Effector CD4-positive, alpha-beta T cell (primary cell): ENCODE data around the gene TRIM6. TPM values are rescaled to one million over a fixed set of nuclear protein-coding genes. Genes with fewer than 3 reads are reported as not detected.
A peak's percentile ranks its signal among the peaks of the same experiment; 100 is the strongest.
"Not testable (repeated sequence)": the region's sequence is repeated elsewhere in the genome, so short reads cannot be mapped to it uniquely, and the experiment has no call there.

Experiments
- DNase-seq: peaks from one replicate; pipeline ENCODE4 v3.0.0-alpha.2; 2020
- total RNA-seq: gene quantifications from one replicate; lab custom pipeline; 2026; lab: John Stamatoyannopoulos, UW

Gene TRIM6, protein sequence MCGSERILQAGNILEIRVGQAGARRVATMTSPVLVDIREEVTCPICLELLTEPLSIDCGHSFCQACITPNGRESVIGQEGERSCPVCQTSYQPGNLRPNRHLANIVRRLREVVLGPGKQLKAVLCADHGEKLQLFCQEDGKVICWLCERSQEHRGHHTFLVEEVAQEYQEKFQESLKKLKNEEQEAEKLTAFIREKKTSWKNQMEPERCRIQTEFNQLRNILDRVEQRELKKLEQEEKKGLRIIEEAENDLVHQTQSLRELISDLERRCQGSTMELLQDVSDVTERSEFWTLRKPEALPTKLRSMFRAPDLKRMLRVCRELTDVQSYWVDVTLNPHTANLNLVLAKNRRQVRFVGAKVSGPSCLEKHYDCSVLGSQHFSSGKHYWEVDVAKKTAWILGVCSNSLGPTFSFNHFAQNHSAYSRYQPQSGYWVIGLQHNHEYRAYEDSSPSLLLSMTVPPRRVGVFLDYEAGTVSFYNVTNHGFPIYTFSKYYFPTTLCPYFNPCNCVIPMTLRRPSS
- not detected for total RNA-seq

DNA sequence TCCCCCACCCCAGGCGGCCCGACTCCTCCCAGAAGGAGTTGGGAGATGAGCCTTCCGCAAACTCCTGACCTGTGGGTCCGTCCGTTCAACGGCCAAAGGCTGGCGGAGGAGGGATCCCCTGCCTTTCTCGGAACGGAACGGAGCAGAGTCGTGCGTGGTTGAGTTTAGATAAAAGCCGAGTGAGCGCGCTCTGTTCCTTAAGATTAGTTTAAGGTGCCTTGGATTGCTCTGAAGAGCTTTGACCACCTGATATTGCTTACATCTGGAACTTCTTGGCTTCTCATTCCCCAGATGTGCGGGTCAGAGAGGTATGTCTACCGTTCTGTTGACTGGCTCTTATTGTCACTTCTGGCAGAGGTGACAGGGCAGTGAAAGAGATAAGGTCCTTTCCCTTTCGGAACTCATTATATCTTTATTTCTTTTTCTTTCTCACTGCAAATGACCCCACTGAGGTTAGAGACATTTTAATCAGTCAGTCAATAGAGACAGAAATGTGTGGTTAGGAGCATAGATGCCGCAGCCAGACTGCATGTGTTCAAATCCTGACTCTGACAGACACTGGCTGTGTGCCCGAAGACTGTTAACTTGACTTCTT, at the start of gene TRIM6:
Gene TRIM6 (plus strand): TSS at position 31 of the 595 bp plus-strand sequence. CDS start 261 bp downstream, at position 292.
- DNase-seq = no peak

DNA sequence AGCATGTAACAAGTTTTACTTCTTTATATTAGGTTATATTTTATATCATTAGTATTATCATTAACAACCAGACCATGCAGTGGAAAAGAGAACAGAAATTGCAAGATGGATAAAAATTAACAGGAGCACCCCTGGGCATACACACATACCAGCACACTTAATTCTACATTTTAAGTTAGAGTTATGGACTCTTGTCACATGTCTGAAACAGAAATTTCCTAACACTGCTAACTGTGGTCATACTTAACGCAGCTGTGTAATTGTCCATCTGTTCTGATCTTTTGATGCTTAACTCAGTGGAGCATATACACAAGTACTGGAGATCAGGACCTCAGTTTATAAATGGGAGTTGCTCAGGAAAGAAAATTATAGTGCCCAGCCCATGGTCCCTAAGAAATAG, 48.5 kb upstream of the TRIM6 start:
- no peak for DNase-seq

DNA sequence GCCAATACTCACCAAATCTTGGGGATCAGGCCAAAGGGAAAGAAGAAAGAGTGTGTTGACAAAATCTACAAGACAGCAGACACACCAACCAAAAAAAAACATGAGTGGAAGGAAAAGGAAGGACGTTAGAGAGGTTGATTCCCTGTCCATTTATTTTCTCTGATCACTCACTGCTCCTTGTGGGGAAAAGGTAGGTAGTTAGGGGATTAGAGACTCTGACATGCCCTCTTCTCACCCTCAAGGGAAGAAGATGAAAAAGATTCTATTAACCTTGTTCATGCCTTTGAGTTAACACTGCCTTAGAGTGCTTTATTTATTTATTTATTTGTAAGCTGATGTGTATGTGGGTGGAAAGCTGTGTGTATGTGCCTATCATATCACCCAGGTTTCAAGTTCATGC, 48.0 kb upstream of the TRIM6 start, which contains the start of gene OR52H1:
Gene OR52H1 (minus strand): TSS at position 101 of the 400 bp plus-strand sequence. CDS start 3,035 bp downstream, outside the sequence.
- no peak for DNase-seq

DNA sequence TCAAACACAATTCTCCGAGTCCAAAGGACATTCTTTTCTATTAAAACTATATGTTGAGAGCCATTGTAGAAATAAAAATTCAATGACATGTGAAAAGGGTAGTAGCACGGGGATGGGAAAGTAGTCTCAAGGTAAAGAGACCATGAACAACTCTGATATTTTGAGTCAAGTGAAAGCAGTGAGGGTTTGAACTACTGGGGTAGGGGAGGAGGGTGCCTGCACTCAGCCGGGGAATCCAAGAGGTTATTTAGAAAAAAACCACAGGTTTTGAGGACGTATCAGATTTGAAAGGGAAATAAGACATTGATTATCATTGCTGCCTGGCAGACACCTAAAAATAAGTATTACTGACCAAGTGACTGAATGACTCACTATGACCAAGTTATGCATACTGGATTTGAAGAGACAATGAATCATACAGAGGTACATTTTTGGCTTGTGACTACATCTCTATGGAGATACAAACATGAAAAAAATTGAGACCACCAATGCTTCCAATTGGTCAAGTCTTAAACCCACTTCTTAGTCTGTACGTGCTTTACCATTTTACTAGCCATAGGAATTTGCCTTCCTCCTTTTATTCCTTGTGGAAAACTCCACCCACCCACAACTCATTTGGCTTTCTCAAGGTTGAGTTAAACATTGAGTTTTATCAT, 45.9 kb upstream of the TRIM6 start:
- no peak for DNase-seq

DNA sequence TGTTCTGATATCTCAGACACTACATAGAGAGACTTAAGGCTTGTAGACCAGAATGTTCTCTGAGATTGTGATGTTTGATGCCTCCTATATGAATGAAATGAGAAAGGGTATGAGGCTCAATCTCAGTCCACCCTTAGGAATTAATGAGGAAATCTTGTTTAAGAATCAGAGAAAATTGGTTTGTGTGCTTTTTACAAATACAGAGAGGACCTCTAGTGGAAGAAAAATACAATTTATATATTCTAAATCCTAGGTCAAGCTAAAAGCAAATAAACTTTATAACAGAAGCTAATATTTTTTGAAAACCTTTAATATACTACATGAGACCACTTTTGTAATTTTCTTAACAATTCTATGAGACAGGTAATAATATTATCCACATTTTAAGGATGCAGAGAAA, 43.1 kb upstream of the TRIM6 start:
- DNase-seq = no peak

DNA sequence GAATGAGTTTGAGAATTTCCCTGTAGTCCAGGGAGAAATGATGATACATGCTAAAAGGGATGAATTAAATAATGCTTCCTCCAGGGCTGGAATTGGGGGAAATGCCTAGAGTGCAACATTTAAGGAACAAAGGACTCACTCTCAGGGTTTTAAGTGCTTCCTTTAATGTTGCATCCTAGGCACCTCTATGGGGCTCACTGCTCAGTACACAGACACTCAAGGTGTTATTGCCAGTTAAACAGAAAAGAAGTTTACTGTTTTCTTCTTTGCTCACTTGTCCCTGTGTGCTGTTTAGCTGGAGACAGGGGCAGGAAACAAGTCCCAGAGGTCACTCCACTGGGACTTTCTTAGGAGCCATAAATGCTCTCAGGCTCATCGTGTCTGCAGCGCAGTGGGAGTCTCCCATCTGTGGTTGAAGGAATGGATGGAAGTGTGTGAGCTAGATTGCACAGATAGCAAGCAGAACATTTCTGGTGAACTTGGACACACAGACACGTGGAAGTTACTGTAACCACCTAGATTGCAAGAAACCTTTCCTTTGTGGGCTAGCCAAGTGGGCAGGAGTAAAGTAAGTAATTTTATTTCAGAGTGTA, 39.7 kb upstream of the TRIM6 start:
- no peak for DNase-seq

DNA sequence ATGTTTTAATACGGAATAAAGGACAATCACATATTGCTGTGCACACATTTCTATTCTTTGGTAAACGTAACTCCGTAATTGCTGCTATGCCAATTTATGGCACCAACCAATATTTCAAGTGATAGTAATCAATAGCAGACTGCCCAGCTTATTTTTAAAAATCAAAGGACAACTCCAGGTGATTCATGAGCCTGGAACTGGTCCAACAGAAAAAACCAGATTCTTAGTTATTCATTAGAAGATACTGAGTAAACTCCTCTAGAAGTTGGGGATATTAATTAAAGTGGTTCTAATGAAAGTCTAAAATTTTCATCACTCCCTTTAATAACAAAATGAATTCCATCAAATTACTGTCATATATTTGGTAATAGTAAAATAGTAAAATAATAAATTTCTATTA, 38.7 kb upstream of the TRIM6 start:
- DNase-seq = no peak

DNA sequence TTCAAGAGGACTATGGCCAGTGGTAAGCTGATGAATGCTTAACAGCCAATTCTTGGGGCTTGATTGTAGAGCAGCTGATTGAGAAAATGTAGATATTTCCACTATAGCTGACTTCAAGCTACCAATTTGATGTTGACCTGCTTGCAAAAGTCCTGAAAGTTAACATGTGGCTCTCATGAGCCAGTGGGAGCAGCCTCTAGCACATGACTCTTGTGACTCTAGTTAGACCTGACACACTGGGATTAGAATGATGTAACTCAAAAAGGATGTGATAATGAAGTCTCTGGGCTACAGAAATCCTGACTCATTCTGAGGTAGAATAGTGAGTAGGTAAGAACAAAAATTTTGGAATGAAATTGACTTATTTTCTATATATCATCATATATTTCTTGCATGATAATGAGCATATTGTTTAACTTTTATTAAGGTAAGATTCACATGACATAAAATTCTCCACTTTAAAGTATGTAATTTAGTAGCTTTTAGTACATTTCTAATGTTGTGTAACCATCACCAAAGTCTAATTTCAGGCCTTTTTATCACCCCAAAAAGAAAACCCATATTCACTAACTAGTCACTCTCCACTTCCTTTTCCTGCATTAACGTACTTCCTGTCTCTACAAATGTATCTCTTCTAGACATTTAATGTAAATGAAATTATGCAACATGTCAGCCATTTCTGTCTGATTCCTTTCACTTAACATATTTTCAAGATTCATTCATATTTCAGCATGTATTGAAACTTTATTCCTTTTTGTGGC, 32.0 kb upstream of the TRIM6 start:
- DNase-seq = no peak

DNA sequence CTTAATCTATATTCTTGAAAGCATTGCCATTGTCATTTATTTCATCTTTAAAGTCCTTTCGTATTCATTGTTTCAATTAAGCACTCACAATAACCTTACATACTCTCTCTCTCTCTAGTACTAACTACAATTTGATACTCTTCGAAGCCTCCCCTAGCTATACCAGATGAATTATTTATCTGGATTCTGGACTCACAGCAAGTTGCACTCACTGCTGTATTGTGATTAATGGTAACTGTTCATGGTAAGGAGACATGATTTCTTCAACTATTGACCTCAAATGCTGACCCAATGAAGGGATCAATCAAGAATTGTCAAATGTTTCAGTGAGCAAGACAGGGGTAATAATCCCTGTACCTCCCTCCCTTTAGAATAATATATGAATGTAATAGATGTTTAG, 21.8 kb upstream of the TRIM6 start:
- no peak for DNase-seq

DNA sequence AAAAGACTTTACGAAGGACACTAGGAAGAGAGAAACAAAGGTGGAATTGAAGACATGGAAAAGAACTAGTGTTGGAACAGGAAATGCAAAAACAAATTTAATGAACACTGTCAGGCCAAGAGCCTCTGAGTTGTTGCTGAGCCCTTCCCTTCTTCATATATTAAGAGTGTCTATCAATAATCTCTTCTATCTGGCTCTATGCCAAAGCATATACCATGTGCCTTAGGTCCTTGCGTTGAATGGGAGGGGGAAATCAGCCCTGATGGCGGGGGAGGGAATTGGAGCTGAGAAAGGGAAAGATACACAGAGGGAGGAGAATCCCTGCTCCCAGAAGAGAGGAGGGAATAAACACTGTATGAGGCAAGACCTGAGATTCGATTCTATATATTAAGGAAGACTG, 21.3 kb upstream of the TRIM6 start:
- no peak for DNase-seq

DNA sequence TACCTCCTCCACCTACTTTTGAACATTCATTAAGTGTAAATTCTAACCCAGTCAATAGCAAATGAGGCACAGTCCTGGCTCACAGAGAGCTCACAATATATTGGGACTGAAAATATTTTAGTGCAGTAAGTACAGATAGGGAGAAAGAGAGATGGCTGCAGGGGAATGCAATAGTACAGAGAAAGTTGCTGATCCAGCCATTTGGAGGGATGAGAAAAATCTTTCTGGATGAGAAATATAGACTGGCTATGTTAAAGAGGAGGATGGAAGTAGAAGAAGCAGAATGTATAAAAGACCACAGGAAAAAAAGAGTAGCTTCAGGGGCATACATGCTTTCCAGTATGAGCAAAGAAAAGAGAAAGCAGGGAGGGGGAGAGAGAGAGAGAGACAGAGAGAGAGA, 19.3 kb upstream of the TRIM6 start:
- DNase-seq = no peak

DNA sequence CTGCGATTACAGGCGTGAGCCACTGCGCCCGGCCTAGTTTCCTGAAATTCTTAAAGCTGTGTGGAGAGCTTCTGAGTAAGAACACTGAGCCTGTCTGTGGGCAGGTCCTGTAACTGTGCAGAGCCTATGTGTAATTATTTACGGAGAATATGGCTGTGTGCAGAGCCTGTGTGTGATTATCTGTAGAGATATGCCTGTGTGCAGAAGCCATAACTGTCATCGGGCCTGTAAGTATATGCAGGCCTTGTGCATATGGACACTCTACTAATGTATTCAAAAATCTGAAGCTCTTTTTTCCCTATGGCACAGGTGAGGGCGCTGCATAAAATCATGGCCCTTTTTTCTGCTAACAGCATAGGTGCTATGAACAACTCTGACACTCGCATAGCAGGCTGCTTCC, 15.9 kb upstream of the TRIM6 start, which contains the start of gene OR52B6:
Gene OR52B6 (plus strand): TSS at position 301 of the 400 bp plus-strand sequence. CDS start 0 bp downstream, at position 301.
- DNase-seq = no peak

DNA sequence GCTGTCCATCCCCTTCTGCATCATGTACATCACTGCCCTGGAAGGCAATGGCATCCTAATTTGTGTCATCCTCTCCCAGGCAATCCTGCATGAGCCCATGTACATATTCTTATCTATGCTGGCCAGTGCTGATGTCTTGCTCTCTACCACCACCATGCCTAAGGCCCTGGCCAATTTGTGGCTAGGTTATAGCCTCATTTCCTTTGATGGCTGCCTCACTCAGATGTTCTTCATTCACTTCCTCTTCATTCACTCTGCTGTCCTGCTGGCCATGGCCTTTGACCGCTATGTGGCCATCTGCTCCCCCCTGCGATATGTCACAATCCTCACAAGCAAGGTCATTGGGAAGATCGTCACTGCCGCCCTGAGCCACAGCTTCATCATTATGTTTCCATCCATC, 15.4 kb upstream of the TRIM6 start:
- no peak for DNase-seq

DNA sequence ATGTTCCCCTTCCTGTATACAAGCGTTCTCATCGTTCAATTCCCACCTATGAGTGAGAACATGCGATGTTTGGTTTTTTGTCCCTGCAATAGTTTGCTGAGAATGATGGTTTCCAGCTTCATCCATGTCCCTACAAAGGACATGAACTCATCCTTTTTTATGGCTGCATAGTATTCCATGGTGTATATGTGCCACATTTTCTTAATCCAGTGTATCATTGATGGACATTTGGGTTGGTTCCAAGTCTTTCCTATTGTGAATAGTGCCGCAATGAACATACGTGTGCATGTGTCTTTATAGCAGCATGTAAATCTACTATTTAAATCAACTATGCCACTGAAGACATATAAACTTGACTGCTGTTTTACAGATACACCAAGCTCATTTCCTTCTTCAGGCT, 12.0 kb upstream of the TRIM6 start:
- DNase-seq = not testable (repeated sequence)

DNA sequence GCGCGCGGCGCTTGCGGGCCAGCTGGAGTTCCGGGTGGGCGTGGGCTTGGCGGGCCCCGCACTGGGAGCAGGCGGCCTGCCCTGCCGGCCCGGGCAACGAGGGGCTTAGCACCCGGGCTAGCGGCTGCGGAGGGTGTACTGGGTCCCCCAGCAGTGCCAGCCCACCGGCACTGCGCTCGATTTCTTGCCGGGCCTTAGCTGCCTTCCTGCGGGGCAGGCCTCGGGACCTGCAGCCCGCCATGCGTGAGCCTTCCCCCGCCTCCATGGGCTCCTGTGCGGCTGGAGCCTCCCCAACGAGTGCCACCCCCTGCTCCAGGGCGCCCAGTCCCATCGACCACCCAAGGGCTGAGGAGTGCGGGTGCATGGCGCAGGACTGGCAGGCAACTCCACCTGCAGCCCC, 6.5 kb upstream of the TRIM6 start:
- not testable (repeated sequence) for DNase-seq

DNA sequence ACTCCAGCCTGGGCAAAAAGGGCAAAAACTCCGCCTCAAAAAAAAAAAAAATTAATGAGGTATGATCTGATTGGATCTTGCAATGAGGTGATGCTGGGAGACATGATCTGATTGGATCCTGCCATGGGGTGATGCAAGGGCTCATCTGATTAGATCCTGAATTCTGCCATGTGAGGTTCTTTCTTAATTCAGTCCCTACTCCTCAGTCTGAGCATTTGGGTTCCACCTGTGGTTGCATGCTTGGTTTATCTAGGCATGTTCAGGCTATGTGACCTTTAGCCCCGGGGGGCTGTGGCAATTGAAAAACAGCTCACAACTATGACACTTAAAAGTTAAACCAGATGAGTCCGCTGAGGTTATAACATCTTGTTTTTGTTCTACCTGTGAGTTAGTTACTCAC, 4.8 kb upstream of the TRIM6 start:
- DNase-seq = no peak

DNA sequence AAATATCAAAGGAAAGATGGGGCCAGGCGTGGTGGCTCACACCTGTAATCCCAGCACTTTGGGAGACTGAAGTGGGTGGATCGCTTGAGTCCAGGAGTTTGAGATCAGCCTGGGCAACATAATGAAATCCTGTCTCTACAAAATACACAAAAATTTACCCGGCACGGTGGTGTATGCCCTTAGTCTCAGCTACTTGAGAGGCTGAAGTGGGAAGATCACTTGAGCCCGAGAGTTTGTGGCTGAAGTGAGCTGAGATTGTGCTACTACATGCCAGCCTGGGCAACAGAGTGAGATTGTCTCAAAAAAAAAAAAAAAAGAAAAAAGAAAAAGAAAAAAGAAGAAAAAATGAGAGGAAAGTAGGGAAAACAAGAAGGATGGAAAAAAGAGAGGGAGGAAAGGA, 3.8 kb upstream of the TRIM6 start:
- no peak for DNase-seq

DNA sequence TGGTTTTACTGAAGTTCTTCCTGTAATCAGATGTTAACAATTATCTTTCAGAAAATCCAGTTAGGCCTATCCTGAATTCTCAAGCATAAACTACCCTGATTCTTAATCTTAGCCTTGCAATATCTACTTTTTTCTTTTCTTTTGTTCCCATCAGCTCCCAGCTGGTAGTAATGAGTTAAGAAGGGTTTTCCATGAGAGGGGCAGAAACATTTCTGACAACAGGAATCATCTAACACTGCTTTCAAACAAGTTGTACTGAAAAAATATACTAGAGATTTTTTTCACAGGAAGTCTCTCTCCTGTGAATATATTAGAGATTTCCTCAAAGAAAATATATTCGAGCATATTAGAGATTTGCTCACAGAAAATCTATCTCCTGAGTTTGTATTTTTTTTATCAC, 3.3 kb upstream of the TRIM6 start:
- DNase-seq = no peak

DNA sequence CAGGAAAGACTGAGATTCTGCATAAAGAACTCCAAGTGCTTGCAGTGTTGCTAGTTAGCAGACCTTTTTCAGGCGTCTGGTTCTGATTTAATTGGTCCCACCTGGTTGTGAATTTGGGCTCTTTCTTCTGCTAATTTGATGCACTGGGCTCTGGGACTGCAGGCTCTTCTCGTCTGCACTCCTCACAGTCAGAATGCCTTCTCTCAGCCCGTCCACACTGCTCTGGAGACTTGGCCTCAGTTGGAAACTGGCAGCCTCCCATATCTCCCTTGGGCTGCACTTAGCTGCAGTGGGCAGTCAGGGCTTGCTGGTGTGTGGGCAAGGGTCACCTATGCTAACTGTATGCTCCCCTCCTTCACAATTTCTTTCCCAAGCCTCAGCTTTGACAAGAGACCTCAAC, 1.5 kb downstream of the TRIM6 start:
- DNase-seq = no peak

DNA sequence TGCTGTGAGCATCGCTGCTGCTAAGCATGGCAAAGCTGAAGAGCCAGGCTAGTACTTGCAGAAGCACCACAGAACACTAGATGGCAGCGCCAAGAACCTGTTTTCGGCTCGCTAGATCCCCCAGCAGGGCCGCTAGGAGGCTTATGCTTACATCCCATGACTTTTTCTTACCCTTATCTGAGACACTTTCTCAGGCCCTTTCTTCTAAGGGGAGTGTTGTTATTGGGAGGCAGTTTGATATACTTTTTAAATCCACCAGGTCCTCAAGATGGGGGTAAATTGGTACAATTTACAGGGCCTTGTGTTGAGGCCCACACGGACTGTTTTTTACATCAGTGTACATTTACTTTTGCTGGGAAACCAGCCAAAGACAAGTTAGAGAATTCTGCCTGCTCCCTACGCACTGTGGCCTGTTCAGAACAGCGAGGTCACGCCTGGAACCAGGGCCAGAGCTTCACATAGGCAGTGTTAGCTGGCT, 4.0 kb downstream of the TRIM6 start:
- peak; percentile 35 for DNase-seq

DNA sequence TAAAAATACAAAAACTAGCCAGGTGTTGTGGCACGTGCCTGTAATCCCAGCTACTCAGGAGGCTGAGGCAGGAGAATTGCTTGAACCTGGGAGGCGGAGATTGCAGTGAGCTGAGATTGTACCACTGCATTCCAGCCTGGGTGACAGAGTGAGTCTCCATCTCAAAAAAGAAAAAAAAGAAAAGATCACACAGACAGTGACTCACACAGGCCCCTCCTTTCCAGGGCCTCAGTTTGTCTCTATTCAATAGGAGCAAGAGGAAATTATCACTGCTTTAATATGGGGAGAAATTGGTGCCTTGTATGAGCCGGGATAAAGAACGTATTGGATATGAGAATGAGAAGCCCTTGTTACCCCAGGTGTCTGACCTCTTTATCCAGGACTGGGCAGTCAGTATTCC, 6.4 kb downstream of the TRIM6 start:
- DNase-seq = not testable (repeated sequence)

DNA sequence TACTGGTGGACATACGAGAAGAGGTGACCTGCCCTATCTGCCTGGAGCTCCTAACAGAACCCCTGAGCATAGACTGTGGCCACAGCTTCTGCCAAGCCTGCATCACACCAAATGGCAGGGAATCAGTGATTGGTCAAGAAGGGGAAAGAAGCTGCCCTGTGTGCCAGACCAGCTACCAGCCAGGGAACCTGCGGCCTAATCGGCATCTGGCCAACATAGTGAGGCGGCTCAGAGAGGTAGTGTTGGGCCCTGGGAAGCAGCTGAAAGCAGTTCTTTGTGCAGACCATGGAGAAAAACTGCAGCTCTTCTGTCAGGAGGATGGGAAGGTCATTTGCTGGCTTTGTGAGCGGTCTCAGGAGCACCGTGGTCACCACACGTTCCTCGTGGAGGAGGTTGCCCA, 6.9 kb downstream of the TRIM6 start:
- no peak for DNase-seq
